Coronary artery (tissue), 2 donors: ENCODE data around the gene FOSL2.

Experiments
- DNase-seq: peaks from one replicate; pipeline ENCODE4 v3.0.0-alpha.2; 2017; ENCODE audit warnings: low spot score
- H3K27ac ChIP-seq, 2 donors: fragments of 200-600 bp; sonication (generic); one replicate each; pipeline ENCODE4 v1.5.1; 2016 to 2019
- H3K4me3 ChIP-seq: fragments of 200-600 bp; sonication (generic); 2 replicates; pipeline ENCODE4 v1.5.1; 2016; ENCODE audit warnings: mild to moderate bottlenecking, moderate library complexity
- TF ChIP-seq, protein P1 (sequence below): fragments of 200-600 bp; sonication (generic); IDR thresholded peaks from one replicate; pipeline ENCODE4 v1.5.1; 2019; ENCODE audit warnings: antibody characterized with exemption

The FOSL2 gene

DNA sequence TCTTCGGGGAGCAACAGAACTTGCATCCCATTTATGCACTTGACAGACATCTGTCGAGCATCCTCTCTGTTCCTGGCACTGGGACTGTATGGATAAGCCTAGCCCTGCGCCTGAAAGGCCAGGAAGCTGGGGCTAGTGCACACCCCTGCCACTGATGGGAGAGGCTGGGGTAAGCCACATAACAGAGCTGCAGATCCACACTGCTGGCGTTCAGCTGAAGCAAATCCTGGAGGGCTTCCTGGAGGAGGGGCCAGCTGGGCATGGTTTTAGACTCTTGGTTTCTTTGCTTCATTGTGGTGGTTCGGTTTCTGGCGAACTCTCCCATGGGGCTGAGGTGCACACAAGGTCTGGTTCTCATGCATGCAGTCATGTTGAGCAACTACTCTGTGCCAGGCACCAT, 45.5 kb upstream of the FOSL2 start:
- TF ChIP-seq, protein P1, sequence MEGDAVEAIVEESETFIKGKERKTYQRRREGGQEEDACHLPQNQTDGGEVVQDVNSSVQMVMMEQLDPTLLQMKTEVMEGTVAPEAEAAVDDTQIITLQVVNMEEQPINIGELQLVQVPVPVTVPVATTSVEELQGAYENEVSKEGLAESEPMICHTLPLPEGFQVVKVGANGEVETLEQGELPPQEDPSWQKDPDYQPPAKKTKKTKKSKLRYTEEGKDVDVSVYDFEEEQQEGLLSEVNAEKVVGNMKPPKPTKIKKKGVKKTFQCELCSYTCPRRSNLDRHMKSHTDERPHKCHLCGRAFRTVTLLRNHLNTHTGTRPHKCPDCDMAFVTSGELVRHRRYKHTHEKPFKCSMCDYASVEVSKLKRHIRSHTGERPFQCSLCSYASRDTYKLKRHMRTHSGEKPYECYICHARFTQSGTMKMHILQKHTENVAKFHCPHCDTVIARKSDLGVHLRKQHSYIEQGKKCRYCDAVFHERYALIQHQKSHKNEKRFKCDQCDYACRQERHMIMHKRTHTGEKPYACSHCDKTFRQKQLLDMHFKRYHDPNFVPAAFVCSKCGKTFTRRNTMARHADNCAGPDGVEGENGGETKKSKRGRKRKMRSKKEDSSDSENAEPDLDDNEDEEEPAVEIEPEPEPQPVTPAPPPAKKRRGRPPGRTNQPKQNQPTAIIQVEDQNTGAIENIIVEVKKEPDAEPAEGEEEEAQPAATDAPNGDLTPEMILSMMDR: no peak
- Histone ChIP-seq H3K4me3 (no peak overlapping the region), H3K27ac (no peak overlapping the region)
- no peak for DNase-seq

DNA sequence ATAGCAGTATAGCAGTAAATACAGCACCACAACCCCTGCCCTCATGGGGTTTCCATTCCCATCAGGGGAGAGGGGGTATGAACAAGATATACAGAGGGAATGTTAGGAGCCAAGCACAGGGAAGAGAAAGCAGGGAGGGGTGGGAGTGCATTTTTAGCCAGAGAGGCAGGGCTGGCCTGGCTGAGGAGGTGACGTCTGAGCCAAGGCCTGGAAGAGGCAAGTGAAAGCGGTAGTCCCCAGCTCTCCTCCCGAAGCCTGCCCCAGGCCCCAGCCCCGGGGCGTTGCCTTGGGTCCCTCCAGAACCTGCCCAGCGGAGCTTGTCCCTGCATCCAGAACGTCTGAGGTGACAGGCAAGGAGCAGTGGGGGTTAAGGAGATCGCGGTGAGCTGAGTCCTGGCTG, 45.1 kb upstream of the FOSL2 start:
- Histone ChIP-seq H3K27ac (no peak overlapping the region), H3K4me3 (no peak overlapping the region)
- TF ChIP-seq, protein P1: no peak
- DNase-seq: no peak

DNA sequence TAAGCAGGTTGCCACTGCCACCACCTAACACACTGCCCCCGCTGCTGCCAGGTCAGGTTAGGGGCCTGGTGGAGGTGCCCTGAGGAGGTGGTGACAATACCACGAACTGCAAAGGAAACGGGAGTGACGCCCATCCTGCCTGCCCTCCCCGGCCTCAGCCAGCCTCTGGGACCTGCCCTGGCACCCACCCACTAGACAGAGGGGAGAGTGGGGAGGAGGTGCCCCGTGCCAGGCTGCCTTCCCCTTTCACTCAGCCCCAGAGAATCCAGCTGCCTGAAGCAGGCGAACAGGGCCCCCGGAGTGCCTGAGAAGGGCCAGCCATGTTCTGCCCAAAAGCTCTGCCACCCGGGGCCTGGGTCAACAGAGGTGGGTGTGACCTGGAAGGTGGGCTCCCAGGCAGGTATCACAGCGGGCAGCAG, 44.5 kb upstream of the FOSL2 start:
- DNase-seq: no peak
- TF ChIP-seq, protein P1: no peak
- no peak overlapping the region for H3K27ac ChIP-seq
- no peak overlapping the region for H3K4me3 ChIP-seq

DNA sequence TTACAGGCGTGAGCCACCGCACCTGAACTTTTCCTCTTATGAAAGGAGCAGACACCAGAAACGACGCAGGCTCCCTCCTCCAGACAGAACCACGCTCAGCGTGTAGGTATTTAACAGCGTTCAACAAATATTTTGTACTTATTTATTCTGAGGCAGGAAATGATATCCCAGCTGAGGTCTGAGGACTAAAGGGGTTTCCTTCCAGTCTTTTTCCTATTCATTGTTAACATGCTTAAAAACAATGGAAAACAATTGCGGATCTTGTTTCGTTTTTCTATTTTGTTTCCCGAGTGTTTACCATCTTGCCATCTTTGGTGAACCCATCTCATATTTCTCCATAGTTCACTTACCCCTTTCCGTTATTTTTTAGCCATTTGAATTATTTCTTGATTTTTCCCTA, 43.7 kb upstream of the FOSL2 start:
- Histone ChIP-seq H3K4me3 (no peak overlapping the region), H3K27ac (no peak overlapping the region)
- no peak for DNase-seq
- TF ChIP-seq, protein P1: no peak

DNA sequence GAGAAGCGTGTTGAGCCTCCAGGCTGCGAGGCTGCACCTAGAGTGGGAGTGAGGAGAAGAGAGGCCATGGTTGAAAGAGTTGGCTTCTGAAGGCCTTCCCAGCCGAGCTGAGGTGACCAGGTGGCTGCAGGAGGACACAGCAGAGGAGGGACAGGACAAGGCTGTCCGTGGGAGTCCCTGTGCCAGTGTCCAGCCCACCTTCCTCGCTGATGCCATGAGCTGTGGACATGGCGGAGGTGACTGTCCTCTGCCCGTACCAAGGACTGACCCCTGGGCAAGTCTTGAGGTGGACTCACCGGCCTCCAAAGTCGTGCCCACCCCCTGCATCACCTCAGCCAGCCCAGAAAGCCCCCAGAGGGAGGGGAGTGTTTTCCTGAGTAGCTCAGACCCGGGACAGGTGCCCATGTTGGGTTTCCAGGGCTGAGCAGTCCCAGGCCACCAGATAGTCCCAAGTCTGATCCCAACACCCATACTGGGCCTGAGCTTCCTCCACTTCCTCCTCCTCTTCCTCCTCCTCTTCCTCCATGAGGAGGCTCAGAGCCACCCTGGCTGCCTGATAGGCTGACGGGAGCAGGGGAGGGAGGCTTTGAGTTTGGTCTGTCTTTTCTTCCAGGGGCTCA, 43.0 kb upstream of the FOSL2 start:
- TF ChIP-seq, protein P1: no peak
- H3K4me3 ChIP-seq: no peak overlapping the region
- no peak for DNase-seq

DNA sequence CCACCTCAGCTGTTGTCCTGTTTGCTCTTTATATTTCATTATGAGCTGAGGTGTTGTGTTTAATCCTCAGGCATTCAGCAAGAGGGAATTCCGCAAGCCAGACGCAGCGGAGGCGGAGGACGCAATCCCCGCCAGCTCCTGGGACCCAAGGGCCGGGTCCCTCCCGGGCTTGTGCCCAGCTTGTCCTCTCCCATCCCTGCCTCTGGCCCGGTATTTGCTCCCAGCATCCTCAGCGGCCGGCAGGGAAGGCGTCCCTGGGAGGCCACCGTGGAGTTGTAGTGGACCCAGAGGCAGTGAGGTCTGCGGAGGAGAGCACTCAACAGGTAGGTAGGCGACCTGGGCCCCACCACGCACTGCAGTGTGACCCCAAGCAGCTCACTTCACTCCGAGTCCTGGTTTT, 42.5 kb upstream of the FOSL2 start:
- TF ChIP-seq, protein P1: no peak
- Histone ChIP-seq H3K27ac (no peak overlapping the region), H3K4me3 (no peak overlapping the region)
- no peak for DNase-seq

More for the DNA sequence above, 43.0 kb upstream of the FOSL2 start:
- no peak overlapping the region for H3K27ac ChIP-seq

DNA sequence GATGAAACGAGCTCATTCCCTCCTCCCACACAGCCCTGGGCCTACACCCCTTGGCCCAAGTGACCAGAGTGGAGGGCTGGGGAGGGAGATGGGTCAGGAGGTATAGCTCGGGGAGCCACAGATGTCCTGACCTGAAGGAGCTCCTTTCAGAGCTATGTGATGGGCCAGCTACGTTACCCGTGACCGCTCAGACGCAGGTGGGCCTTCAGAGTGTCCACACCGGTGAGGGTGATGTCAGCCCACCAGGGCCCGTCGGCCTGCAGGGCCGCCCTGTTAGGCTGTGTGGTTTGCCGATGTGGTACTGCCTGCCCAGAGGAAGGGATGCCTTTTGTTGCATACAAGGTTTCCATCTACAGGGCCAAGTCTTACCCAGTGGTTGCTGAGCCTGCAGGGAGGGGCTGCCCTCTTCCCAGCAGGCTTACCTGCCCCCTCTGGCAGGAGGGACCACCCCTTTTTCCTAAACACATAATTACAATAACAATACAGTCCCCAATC, 41.8 kb upstream of the FOSL2 start:
- no peak overlapping the region for H3K4me3 ChIP-seq
- TF ChIP-seq, protein P1: no peak
- DNase-seq: no peak
- H3K27ac ChIP-seq: no peak overlapping the region
